Mucosa of gallbladder (tissue), 1 donor: ENCODE data around the gene LRRFIP1. TPM values are rescaled to one million over a fixed set of nuclear protein-coding genes. Genes with fewer than 3 reads are reported as not detected.
"Not testable (repeated sequence)": the region's sequence is repeated elsewhere in the genome, so short reads cannot be mapped to it uniquely, and the experiment has no call there.

ENCODE experiments used
- DNase-seq: peaks from one replicate; pipeline ENCODE4 v3.0.0-alpha.2; 2020; ENCODE audit warnings: low spot score
- total RNA-seq: library from RNA; stranded (reverse); gene quantifications from one replicate; pipeline ENCODE4 v1.2.1, GENCODE V29; 2021
- donor health status: DM: no; HTN: no; CAD: no.

LRRFIP1 gene
- 104 TPM for total RNA-seq

GRCh38 chr2:237627441-237628246 lies at the start of gene LRRFIP1:
LRRFIP1 (plus strand) TSS chr2:237627587; CDS start chr2:237627645, 58 bp downstream.
- no peak for DNase-seq

GRCh38 chr2:237577956-237578870 lies 49.2 kb upstream of the LRRFIP1 start:
- DNase-seq: no peak

DNA sequence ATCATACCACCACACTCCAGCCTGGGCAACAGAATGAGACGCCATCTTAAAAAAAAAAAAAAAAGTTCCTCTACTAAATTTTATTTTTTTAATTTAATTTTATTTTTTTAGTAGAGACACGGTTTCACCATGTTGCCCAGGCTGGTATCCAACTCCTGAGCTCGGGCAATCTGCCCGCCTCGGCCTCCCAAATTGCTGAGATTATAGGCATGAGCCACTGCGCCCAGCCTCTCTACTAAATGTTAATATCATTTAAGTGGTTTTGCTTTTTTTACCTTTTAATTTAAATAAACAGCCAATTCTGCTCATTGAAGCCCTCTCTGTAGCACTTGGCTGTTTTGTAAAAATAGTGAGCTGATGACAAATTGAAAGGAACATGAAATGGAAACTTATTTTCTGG lies 46.1 kb upstream of the LRRFIP1 start:
- no peak for DNase-seq

GRCh38 chr2:237581751-237582746 lies 45.3 kb upstream of the LRRFIP1 start:
- peak; percentile 82 for DNase-seq

GRCh38 chr2:237583385-237584295 lies 43.7 kb upstream of the LRRFIP1 start:
- no peak for DNase-seq

GRCh38 chr2:237585590-237586221 lies 41.7 kb upstream of the LRRFIP1 start:
- no peak for DNase-seq

GRCh38 chr2:237588044-237588696 lies 39.2 kb upstream of the LRRFIP1 start:
- no peak for DNase-seq

DNA sequence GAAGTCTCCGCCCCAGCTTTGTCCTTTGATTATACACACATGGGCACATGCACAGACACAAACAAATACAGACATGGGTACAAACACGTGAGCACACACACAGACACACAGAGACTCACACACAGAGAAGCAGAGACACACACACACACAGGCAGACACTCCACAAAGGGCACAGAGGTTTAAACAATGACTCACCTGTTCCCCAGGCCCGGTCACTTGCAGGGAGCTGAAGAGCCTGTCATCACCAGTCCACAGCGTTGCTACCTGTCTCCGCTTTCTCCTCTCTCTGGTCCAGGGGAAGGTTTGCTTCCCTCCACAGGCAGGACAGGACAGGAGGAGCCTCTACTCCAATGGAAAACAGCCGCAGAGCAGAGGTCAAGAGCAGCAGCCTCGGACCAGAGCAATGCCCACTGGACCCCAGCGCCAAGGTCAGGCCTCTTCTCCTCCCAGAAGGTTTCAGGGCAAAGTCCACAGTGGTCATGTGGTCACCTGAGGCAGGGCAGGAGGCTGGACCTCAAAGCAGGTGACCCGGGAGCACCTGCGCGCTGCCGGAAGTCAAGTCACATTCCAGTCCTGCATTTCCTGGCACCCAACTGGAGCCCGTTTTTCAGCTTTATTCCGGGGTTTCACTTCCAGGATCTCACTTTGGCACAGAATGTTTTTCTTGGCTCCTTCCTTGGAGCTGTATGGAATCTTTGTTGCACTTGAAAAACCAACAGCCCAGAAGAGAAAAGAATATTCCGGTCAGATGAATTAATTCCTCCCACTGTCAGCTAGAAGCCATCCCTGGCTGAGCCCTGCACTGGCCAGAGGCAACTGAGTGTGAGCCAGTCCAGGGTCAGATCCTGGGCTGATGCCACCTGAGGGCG lies 36.9 kb upstream of the LRRFIP1 start, which contains the start of gene RAB17:
RAB17 (minus strand) TSS at position 463 of the 869 bp plus-strand sequence. CDS start 4,580 bp downstream, outside the sequence.
- DNase-seq: peak; percentile 87

DNA sequence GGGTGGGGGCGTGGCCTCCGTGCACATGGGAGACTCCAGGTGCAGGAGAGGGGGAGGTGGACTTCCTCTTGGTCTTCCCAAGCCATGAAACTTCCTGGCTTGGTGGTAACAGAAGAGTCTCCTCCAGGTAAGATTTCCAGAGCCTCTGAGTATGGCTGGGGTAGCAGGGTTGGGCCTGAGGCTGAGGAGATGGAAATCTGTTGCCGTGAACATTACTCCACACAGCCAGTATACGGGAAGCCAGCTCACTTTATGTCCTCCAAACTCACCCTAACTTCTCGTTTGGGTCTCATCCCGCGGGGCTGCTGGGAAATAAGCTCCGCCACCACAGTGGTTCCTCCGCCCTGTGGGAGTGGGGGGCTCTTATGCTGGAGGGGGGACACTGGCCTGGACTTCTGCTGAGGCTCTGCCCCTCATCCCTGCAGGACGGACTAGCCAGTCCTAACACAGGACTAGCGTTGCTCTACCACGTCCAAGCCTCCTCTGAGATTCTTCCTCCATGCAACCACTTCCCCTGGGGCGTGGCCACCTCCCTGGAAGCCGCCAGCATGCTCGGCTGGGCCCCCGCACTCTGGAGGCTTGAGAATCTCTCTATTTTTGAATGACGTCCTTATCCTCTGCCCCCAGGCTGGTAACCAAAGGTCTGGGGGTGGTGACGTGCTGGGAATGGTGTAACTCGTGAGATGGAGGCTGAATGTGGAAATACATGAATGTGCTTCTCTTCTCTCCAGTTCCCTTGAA lies 36.1 kb upstream of the LRRFIP1 start:
- DNase-seq: peak; percentile 72

DNA sequence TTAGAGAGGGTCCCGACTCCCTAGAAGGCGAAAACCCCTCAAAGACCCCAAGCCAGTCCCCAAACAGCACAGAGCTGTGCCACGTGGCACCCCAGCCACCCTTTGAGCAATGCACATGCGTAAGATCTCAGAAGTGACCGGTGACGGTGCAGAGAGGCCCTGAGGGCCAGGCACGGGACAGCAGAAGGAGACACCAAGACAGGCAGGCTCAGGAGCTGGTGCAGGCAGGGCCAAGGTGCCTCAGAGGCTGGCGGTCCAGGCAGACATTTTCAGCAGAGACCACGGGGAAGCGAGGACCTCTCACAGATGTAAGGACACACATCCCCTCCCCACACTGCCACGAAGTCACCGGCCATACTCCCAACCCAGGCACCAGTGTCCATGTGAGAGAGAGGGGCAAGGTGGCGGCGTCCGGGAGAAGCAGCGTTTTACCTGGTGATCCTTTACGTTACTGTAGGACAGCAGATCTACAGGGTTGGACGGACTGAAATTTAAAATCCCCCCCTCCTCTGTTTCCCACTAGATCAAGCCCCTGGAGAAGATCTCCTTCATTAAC lies 34.9 kb upstream of the LRRFIP1 start:
- DNase-seq: no peak

GRCh38 chr2:237593036-237593435 lies 34.4 kb upstream of the LRRFIP1 start:
- DNase-seq: no peak

- DNase-seq: no peak
Measured at GRCh38 chr2:237593596-237594320, 33.6 kb upstream of the LRRFIP1 start.

GRCh38 chr2:237594514-237594871 lies 32.9 kb upstream of the LRRFIP1 start:
- DNase-seq: no peak

DNA sequence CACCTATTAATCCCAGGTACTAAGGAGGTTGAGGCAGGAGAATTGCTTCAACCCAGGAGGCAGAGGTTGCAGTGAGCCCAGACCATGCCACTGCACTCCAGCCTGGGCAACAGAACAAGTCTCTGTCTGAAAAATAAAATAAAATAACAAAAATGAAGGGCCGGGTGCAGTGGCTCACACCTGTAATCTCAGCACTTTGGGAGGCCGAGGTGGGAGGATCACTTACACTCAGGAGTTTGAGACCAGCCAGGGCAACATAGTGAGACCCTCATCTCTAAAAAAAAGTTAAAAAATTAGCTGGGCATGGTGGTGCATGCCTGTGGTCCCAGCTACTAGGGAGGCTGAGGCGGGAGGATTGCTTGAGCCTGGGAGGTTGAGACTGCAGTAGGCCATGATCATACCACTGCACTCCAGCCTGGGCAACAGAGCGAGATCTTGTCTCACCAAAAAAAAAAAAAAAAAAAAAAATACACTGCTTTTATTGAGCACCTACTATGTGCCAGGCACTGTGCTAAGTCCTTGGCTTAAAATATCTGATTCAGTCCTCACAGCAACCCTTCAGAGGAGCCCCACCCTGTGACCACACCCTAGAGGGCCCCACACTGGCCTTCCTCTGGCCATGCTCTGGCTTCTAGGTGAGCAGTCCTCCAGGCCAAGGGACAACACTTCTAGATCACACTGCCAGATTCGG lies 31.4 kb upstream of the LRRFIP1 start:
- DNase-seq: not testable (repeated sequence)

- no peak for DNase-seq
Measured at GRCh38 chr2:237596520-237597195, 30.7 kb upstream of the LRRFIP1 start.
